SK-N-SH (cell line): ENCODE results near the gene HTR1D.

ENCODE experiments used
- CHD2 ChIP-seq: fragments of 150-350 bp; IDR thresholded peaks from 2 replicates; pipeline ENCODE4 v1.6.1; 2018; ENCODE audit warnings: low read length; ENCODE audit not compliant: partially characterized antibody
- CTCF ChIP-seq: fragments of 200-600 bp; sonication (generic); IDR thresholded peaks from 2 replicates; pipeline ENCODE4 v1.6.1; 2017; ENCODE audit warnings: antibody characterized with exemption, mild to moderate bottlenecking, moderate library complexity
- FOSL2 ChIP-seq: IDR thresholded peaks from 2 replicates; pipeline ENCODE4 v1.4.0; 2012; ENCODE audit warnings: low read depth, mild to moderate bottlenecking, moderate library complexity, borderline replicate concordance
- FOXM1 ChIP-seq: IDR thresholded peaks from 2 replicates; pipeline ENCODE4 v1.4.0; 2012; ENCODE audit warnings: low read depth, mild to moderate bottlenecking
- GABPA ChIP-seq: IDR thresholded peaks from 2 replicates; pipeline ENCODE4 v1.4.0; 2012; ENCODE audit warnings: low read depth, mild to moderate bottlenecking
- JUND ChIP-seq: IDR thresholded peaks from 2 replicates; pipeline ENCODE4 v1.4.0; 2012
- MAX ChIP-seq: IDR thresholded peaks from 2 replicates; pipeline ENCODE4 v1.4.0; 2012; ENCODE audit warnings: low read depth
- POLR2AphosphoS5 ChIP-seq: IDR thresholded peaks from 2 replicates; pipeline ENCODE4 v1.6.1; 2012; ENCODE audit warnings: low read depth, low read length
- RCOR1 ChIP-seq: fragments of 150-350 bp; IDR thresholded peaks from 2 replicates; pipeline ENCODE4 v1.6.1; 2017; ENCODE audit warnings: antibody characterized with exemption, low read length
- REST ChIP-seq: IDR thresholded peaks from 2 replicates; pipeline ENCODE4 v1.6.1; 2012; ENCODE audit warnings: mild to moderate bottlenecking, low read depth, low read length, moderate library complexity
- RXRA ChIP-seq: IDR thresholded peaks from 2 replicates; pipeline ENCODE4 v1.4.0; 2012; ENCODE audit warnings: low read depth, mild to moderate bottlenecking, borderline replicate concordance
- TF ChIP-seq, protein P1 (sequence below): IDR thresholded peaks from 2 replicates; pipeline ENCODE4 v1.4.0; 2012; ENCODE audit warnings: low read depth, borderline replicate concordance

GRCh38 chr1:23178950-23179349 lies 38.4 kb downstream of the HTR1D start:
- peak; percentile 48 for TF ChIP-seq CTCF
- TF ChIP-seq REST = no peak
- TF ChIP-seq FOSL2 = no peak
- no peak for TF ChIP-seq JUND
- no peak for TF ChIP-seq CHD2
- no peak for TF ChIP-seq FOXM1
- TF ChIP-seq RCOR1 = no peak
- TF ChIP-seq, protein P1, sequence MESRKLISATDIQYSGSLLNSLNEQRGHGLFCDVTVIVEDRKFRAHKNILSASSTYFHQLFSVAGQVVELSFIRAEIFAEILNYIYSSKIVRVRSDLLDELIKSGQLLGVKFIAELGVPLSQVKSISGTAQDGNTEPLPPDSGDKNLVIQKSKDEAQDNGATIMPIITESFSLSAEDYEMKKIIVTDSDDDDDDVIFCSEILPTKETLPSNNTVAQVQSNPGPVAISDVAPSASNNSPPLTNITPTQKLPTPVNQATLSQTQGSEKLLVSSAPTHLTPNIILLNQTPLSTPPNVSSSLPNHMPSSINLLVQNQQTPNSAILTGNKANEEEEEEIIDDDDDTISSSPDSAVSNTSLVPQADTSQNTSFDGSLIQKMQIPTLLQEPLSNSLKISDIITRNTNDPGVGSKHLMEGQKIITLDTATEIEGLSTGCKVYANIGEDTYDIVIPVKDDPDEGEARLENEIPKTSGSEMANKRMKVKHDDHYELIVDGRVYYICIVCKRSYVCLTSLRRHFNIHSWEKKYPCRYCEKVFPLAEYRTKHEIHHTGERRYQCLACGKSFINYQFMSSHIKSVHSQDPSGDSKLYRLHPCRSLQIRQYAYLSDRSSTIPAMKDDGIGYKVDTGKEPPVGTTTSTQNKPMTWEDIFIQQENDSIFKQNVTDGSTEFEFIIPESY = no peak
- no peak for TF ChIP-seq GABPA
- no peak for TF ChIP-seq POLR2AphosphoS5
- no peak for TF ChIP-seq MAX
- TF ChIP-seq RXRA = no peak
